Rectal smooth muscle tissue (tissue), 1 donor: ENCODE data around the gene SAMD7.

Source experiments
- H3K27ac ChIP-seq: one replicate; pipeline ENCODE4 v1.7.0; 2013; ENCODE audit warnings: low read depth, low read length, inconsistent platforms
- H3K27me3 ChIP-seq: one replicate; pipeline ENCODE4 v1.7.0; 2013; ENCODE audit warnings: low read length; ENCODE audit not compliant: control insufficient read depth, insufficient read depth
- H3K36me3 ChIP-seq: one replicate; pipeline ENCODE4 v1.7.0; 2013; ENCODE audit warnings: low read length; ENCODE audit not compliant: control insufficient read depth, insufficient read depth
- H3K4me1 ChIP-seq: one replicate; pipeline ENCODE4 v1.7.0; 2013; ENCODE audit warnings: low read length; ENCODE audit not compliant: control insufficient read depth, insufficient read depth
- H3K4me3 ChIP-seq: one replicate; pipeline ENCODE4 v1.7.0; 2013; ENCODE audit warnings: low read length
- H3K9ac ChIP-seq: one replicate; pipeline ENCODE4 v1.7.0; 2013; ENCODE audit warnings: low read length

SAMD7 gene

DNA sequence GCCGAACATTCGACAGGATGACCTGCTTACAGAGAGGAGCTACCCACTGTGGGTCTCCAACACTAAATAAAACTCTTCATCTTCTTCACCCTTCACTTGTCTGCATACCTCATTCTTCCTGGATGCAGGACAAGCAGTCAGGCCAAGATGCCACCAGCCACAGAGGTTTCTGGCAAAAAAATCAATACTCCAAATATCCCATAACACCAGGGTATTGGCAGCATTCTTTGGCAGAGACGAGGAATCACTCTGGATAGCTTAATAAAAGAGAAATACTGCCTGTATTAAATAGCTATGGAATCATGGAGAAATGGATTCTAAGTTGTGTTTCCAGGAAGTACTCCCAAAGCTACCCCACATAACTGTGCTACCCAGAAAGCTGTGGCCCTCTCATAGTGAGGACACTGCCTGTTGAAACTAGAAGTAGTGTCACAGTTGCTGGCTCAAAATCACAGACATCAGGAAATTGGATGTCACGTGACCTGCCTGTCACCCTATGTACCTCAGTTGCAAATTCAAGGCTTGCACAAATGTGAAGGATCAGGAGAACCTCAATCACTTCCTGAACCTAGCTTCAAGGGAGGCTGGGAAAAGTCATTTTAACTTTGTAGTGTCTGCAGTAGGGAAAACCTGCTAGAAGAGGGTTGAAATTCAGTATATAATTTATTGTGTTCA lies 30.7 kb upstream of the SAMD7 start:
- Histone ChIP-seq H3K4me1 (no peaks in the 10 kb centered on the region), H3K4me3 (no peak overlapping the region), H3K27me3 (no peaks in the 10 kb centered on the region), H3K36me3 (no peaks in the 10 kb centered on the region), H3K27ac (no peak overlapping the region), H3K9ac (no peak overlapping the region)

- Histone ChIP-seq H3K27me3 (no peaks in the 10 kb centered on the region), H3K27ac (no peak overlapping the region), H3K9ac (no peak overlapping the region), H3K36me3 (no peaks in the 10 kb centered on the region), H3K4me1 (no peaks in the 10 kb centered on the region), H3K4me3 (no peak overlapping the region)
These were observed 24.7 kb upstream of the SAMD7 start for GRCh38 chr3:169886671-169887070.

GRCh38 chr3:169891886-169892285 lies 19.5 kb upstream of the SAMD7 start:
- Histone ChIP-seq H3K36me3 (no peaks in the 10 kb centered on the region), H3K27ac (no peak overlapping the region), H3K27me3 (no peaks in the 10 kb centered on the region), H3K9ac (no peak overlapping the region), H3K4me3 (no peak overlapping the region), H3K4me1 (no peaks in the 10 kb centered on the region)

GRCh38 chr3:169894110-169894509 lies 17.3 kb upstream of the SAMD7 start:
- Histone ChIP-seq H3K4me3 (no peak overlapping the region), H3K36me3 (no peaks in the 10 kb centered on the region), H3K27ac (no peak overlapping the region), H3K27me3 (no peaks in the 10 kb centered on the region), H3K9ac (no peak overlapping the region), H3K4me1 (no peaks in the 10 kb centered on the region)

DNA sequence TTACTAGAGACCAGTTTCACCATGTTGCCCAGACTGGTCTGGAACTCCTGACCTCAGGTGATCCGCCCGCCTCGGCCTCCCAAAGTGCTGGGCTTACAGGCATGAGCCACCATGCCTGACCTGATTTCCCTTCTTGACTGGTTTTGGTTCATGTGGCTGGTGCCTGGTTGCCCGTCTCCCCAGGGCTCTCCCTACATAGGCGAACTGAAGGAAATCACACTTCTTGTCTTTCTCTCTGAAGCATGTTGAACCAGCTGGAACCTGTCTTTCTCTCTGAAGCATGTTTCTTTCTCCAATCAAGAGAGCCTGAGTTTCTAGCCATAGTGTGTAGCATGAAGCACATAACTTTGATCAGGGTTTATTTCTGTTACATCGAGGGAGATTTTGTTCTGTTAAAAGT lies 16.3 kb upstream of the SAMD7 start:
- Histone ChIP-seq H3K4me1 (no peaks in the 10 kb centered on the region), H3K9ac (no peak overlapping the region), H3K36me3 (no peaks in the 10 kb centered on the region), H3K4me3 (no peak overlapping the region), H3K27ac (no peak overlapping the region), H3K27me3 (no peaks in the 10 kb centered on the region)

- Histone ChIP-seq H3K9ac (no peak overlapping the region), H3K4me1 (no peaks in the 10 kb centered on the region), H3K27me3 (no peaks in the 10 kb centered on the region), H3K36me3 (no peaks in the 10 kb centered on the region), H3K27ac (no peak overlapping the region), H3K4me3 (no peak overlapping the region)
These were observed 14.1 kb upstream of the SAMD7 start for GRCh38 chr3:169897284-169897683.

- no peaks in the 10 kb centered on the region for H3K4me1 ChIP-seq
- no peak overlapping the region for H3K9ac ChIP-seq
- no peaks in the 10 kb centered on the region for H3K36me3 ChIP-seq
- H3K27ac ChIP-seq, result no peak overlapping the region
- H3K27me3 ChIP-seq, result no peaks in the 10 kb centered on the region
- H3K4me3 ChIP-seq, result no peak overlapping the region
These were observed 9.9 kb upstream of the SAMD7 start for GRCh38 chr3:169901453-169901852.

- Histone ChIP-seq H3K36me3 (no peaks in the 10 kb centered on the region), H3K27ac (no peak overlapping the region), H3K4me3 (no peak overlapping the region), H3K9ac (no peak overlapping the region), H3K4me1 (no peaks in the 10 kb centered on the region), H3K27me3 (no peaks in the 10 kb centered on the region)
These were observed 6.0 kb upstream of the SAMD7 start for GRCh38 chr3:169905404-169905803.

DNA sequence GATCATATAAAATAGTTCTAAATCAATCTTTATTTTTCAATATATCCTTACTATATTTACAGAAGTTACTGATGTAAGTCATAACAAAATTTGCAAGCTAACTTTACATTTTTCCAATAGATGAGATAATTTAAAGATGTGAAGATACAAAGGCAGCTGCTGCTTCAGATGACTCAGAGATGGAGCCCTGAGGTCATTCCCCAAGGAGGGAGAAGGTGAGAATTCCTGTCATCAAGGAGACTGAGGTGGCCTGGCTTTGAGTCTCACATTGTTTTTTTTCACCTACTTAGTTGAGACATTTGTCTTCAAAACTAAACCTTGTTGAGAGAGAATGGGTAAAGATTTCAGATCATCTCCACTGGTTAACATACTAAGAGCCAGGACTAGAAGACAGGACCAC lies 3.9 kb upstream of the SAMD7 start:
- H3K9ac ChIP-seq, result no peak overlapping the region
- no peaks in the 10 kb centered on the region for H3K27me3 ChIP-seq
- H3K36me3 ChIP-seq, result no peaks in the 10 kb centered on the region
- no peak overlapping the region for H3K27ac ChIP-seq
- no peaks in the 10 kb centered on the region for H3K4me1 ChIP-seq
- H3K4me3 ChIP-seq, result no peak overlapping the region

GRCh38 chr3:169907944-169908343 lies 3.4 kb upstream of the SAMD7 start:
- Histone ChIP-seq H3K27ac (no peak overlapping the region), H3K4me1 (no peaks in the 10 kb centered on the region), H3K9ac (no peak overlapping the region), H3K36me3 (no peaks in the 10 kb centered on the region), H3K27me3 (no peaks in the 10 kb centered on the region), H3K4me3 (no peak overlapping the region)

DNA sequence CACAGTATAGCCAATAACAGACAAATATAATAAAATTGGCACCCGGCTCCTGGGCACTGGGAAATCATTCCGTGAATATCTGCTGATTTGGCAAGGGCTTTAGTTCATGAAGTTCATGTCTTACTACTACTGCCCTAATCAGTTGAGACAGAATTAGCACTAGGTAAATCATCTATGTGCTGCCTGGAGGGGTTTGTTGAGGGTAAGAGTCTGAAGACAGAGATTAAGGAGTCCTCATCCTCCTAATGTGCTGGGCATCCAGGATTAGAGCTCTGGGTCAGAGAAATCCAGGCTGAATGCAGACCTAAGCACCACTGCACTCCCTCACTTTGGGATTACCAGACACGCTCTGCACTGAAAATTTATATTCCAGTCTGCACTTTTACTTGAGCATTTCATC lies 2.0 kb downstream of the SAMD7 start:
- Histone ChIP-seq H3K4me3 (no peak overlapping the region), H3K36me3 (no peaks in the 10 kb centered on the region), H3K27ac (no peak overlapping the region), H3K9ac (no peak overlapping the region), H3K27me3 (no peaks in the 10 kb centered on the region), H3K4me1 (no peaks in the 10 kb centered on the region)

DNA sequence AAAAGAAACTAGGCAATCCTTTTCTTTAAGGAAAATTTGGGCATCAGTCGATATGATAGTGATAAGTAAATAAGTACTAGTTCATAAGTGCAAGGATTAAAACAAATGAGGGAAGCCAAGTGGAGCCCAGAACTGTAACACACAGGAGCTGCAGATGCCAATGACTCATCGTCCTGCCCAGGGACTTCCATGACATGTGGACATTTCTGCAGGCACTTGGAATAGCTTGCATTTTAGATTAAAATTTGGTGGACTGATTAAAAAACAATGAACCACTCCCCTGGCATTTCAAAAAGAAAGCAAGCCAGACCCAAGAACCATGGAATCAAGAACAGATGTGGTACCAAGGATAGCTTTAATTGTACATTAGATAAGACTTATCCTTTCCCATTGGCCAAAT lies 2.9 kb downstream of the SAMD7 start:
- Histone ChIP-seq H3K27me3 (no peaks in the 10 kb centered on the region), H3K4me3 (no peak overlapping the region), H3K36me3 (no peaks in the 10 kb centered on the region), H3K27ac (no peak overlapping the region), H3K4me1 (no peaks in the 10 kb centered on the region), H3K9ac (no peak overlapping the region)

DNA sequence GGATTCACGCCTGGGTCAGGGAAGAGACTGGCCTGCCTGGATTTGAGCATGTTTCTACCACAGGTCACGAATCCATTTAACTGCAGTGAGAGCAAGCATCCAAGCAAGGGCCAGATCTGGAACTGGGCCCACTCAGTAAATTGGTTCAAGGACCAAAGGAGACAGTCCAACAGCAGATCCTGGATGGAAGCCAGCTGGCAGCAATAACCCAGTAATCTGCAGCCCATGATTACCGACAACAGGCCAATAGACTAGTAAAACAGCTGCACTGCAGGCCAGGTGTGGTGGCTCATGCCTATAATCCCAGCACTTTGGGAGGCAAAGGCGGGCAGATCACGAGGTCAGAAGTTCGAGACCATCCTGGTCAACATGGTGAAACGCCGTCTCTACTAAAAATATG lies 11.8 kb downstream of the SAMD7 start:
- Histone ChIP-seq H3K4me1 (no peaks in the 10 kb centered on the region), H3K36me3 (no peaks in the 10 kb centered on the region)

More for the DNA sequence above, 11.8 kb downstream of the SAMD7 start:
- Histone ChIP-seq H3K27me3 (no peaks in the 10 kb centered on the region), H3K27ac (no peak overlapping the region), H3K4me3 (no peak overlapping the region), H3K9ac (no peak overlapping the region)
